Esophagus muscularis mucosa (tissue), 4 donors: ENCODE measurements around the gene TMCO5A.

ENCODE experiments used
- EP300 ChIP-seq: sonication (generic); formaldehyde crosslinking; IDR thresholded peaks from one replicate; pipeline ENCODE4 v1.6.1; 2017; ENCODE audit warnings: antibody characterized with exemption
- POLR2A ChIP-seq: fragments of 450-650 bp; IDR thresholded peaks from one replicate; pipeline ENCODE4 v1.6.1; 2017; ENCODE audit warnings: antibody characterized with exemption, moderate library complexity, mild to moderate bottlenecking, low read depth
- POLR2AphosphoS5 ChIP-seq, 2 donors: sonication (generic); formaldehyde crosslinking; IDR thresholded peaks; one replicate each; pipeline ENCODE4 v1.6.1; 2017; ENCODE audit warnings: antibody characterized with exemption in 2 of 2
- TF ChIP-seq, protein P1 (sequence below), 3 experiments: fragments of 200-600 bp in 2 of 3; fragments of 450-650 bp in 1 of 3; sonication (generic) in 2 of 3; IDR thresholded peaks; one replicate each; pipeline ENCODE4 v1.5.1; 2017 to 2019; ENCODE audit warnings: antibody characterized with exemption in 3 of 3, mild to moderate bottlenecking in 2 of 3, moderate library complexity in 1 of 3

- TF ChIP-seq, protein P1, sequence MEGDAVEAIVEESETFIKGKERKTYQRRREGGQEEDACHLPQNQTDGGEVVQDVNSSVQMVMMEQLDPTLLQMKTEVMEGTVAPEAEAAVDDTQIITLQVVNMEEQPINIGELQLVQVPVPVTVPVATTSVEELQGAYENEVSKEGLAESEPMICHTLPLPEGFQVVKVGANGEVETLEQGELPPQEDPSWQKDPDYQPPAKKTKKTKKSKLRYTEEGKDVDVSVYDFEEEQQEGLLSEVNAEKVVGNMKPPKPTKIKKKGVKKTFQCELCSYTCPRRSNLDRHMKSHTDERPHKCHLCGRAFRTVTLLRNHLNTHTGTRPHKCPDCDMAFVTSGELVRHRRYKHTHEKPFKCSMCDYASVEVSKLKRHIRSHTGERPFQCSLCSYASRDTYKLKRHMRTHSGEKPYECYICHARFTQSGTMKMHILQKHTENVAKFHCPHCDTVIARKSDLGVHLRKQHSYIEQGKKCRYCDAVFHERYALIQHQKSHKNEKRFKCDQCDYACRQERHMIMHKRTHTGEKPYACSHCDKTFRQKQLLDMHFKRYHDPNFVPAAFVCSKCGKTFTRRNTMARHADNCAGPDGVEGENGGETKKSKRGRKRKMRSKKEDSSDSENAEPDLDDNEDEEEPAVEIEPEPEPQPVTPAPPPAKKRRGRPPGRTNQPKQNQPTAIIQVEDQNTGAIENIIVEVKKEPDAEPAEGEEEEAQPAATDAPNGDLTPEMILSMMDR (IDR thresholded peaks at IDR 0.05), result no peak
- TF ChIP-seq POLR2A (no peak), POLR2AphosphoS5 (IDR thresholded peaks at IDR 0.05) (no peak), EP300 (no peak)
Observed at GRCh38 chr15:37900326-37901221, 33.9 kb upstream of the TMCO5A start.
